ENCODE results near the gene TMEM181.
"Not testable (repeated sequence)": the region's sequence is repeated elsewhere in the genome, so short reads cannot be mapped to it uniquely, and the experiment has no call there.

The TMEM181 gene

DNA sequence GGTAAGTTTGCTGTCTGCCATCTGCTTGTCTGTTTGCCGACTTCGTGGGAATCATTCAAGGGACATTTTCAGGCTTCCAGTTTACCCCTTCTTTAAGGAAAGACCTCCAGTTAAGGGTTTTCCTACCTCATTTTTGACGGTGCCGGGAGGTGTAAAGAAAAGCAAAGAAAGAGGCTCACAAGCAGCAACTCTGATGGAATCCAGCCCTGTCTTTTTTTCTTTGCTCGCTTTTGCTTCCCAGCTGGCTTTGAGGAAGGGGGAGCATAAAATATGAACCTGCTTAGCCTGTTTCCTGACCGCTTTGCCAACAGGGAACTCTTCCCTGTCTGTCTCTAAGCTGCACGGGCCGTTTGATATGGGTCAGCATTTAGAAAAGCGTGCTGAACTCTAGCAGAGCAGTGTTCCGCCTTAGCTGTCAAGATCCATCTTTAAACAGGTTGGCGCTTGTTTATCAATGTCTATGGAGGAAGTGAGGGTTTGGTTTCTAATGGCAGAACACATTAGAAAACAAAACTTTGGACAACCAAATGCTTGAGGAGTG, 103.8 kb downstream of the TMEM181 start:
- DNase-seq = peak; percentile 86

DNA sequence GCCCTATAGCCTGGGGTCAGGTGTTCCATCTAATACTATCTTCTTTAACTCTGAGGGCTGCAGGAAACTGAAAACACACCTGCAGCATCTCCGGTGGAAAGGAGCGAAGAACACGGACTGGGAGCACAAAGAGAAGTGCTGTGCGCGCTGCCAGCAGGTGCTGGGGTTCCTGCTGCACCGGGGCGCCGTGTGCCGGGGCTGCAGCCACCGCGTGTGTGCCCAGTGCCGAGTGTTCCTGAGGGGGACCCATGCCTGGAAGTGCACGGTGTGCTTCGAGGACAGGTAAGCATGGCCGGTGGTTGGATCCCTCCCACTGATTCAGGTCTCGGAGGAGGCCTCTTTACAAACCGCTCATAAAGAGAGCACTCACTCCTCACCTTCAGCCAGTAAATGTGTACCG, 105.4 kb downstream of the TMEM181 start:
- no peak for DNase-seq

DNA sequence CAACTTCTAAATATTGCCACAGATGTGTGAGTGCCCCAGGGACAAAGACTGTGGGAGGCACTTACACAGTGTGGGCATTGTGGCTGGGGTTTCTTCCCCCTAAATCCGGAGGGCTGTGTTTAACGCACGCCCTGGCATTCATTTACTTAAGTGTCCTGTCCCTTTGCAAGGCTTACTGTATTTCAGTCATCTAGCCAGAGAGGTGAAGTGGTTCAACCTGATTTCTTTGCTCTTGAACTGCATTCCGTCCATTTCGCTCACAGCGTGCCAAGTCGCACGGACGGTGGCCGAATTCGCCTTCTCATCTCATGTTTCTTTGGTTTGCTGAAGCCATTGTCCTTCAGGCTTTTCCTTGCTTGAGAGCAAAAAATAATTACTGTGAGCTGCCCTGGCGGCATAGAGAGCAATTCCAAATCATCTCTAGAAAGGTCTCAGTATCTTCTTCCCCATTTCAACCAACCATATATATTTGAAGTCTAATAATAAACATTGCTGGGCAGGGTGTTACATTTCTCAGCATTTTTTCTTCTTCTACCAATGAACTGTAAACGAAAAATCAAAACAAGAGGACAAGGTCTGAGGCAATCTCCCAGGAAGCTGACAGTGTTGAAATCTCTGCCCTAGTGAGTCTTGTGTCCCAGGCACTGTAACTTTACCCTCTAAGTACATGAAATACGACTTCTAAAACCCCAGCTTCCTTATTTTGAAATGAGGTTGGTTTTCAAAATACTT, 106.9 kb downstream of the TMEM181 start:
- peak; percentile 36 for DNase-seq

DNA sequence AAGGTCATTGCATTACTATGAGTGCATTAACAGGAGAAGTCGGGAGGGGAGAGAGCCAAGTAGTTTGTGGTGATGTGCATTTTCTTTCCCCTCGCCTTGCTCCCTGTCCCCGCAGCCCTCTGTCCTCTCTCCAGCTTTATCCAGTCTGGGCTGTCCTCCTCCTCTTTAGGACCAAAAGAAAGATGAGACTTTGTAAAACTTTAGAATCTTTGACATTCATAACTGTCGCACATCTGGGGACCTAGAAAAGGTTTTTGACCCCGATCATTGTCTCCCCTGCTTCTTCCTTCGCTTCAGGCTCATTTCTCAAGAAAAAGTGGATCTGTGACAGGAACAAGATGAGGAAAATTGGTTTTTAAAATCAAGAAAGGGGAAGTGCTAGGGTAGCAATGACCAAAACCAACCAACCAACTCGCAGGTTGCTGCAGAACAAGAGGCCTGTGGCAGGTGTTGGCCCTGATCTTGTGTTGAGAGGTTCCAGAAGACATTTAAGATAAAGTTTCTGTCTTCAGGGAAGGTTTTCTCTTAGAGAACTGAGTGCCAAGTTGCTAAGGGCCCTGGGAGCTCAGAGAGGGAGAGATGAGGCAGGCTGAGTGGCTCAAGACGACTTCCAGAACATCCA, 107.6 kb downstream of the TMEM181 start:
- DNase-seq = no peak

DNA sequence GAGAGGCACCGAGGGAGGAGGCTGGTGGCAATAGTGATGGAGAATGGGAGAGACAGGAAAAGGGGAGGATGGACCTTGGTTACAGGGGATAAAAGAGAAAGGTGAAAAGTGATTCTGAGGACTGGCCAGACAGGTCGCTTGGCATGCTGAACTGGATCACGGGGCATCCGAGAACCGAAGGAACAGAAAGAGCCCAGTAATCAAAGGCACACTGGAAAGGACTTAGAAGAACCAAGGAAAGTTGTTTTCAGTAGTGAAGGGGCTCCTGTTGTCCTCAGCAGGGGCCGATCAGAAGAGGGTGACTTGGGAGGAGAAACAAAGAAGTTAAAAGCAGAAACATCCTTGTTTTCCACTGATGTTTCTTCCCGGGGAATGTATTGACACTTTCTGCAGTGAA, 108.8 kb downstream of the TMEM181 start:
- no peak for DNase-seq

DNA sequence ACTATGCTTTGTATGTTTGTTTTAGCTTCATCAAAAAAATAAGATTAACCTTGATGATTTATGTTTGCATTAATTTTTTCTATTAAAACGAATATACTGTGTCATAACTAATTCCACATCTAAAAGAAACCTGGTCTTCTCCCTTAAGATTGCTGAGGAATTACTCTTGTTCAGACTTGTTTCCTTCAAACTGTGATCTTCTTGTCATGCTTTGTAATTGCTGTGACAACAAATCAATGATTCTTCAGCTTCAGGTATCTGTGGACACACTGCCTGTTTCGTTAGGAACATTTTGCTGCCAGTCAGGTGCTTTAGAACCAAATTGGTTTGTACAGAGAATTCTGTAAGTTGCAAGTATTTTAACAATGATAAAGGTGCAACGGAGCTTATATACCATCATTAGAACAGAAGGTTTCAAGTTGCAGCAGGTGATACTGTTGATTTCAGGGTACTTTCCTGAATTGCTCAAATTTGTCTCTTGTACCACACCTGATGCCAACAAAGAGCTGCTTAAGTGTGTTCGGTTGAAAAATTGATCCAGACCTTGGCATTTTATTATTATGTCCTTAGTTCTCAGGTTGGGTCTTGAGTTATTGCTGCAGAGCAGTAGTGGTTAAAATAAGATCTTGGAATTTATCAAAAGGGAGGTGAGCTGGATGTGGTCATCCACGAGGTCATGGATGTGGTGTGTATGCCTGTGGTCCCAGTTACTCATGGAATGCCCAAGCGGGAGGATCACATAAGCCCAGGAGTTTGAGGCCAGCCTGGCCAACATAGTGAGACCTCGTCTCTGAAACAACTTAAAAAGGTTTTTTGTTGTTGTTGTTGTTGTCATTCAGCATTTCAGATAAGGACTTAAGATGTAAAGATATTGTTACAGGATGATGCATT, 109.5 kb downstream of the TMEM181 start:
- DNase-seq = no peak

DNA sequence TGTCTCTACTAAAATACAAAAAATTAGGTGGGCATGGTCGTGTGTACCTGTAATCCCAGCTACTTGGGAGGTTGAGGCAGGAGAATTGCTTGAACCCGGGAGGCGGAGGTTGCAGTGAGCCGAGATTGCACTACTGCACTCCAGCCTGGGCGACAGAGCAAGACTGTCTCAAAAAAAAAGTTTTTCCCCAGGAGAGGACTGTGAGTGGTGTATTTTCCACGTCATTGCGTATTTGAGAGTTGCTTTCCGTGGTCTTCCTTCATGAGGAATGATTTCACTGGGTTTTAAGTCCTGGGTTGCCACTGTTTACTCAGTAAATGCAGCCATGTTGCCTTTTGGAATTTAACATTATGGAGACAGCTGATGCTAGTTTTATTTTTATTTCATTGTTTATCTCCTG, 112.2 kb downstream of the TMEM181 start:
- not testable (repeated sequence) for DNase-seq

DNA sequence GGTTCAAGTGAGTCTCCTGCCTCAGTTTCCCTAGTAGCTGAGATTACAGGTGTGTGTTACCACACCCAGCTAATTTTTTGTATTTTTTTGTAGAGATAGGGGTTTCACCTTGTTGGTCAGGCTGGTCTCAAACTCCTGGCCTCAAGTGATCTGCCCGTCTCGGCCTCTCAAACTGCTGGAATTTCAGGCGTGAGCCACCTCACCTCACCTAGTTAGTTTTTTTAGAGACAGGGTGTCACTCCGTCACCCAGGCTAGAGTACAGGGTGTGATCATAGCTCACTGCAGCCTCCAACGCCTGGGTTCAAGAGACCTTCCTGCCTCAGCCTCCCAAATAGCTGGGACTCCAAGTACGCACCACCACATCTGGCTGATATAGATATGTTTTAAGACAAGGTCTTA, 112.8 kb downstream of the TMEM181 start:
- DNase-seq = no peak

DNA sequence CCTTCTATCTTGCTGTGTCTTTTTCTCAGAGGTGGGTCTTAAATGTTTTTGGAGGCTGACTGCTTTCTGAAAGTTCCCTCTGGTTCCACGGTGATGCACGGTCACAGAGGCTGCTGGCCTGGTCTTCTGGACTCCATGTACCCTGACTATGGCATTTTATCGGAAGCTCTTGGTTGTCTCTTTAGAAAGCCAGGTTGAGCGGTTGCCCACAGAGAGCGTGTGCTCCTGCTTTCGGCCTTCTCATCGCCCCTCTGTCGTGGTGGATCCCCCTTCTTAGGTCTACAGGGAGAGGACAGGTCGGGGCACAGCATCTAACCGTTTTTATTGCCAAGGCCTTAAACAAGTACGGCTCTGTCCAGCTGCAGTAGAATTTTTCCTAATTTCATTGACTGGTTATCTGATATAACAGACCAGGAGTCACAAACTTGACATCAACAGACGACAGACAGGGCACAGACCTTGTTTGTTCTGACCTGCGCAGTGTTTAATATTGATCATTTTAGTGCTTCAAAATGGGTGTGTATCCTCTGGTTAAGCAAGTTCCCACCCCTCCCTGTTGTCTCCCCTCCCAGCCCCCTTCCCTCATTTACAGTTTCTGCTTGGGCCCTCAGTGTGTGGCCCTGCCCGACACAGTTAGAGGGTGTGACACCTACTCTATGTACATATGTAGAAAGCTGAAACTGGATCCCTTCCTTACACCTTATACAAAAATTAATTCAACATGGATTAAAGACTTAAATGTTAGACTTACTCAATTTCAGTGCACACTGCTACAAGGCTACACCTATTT, 114.6 kb downstream of the TMEM181 start:
- no peak for DNase-seq

DNA sequence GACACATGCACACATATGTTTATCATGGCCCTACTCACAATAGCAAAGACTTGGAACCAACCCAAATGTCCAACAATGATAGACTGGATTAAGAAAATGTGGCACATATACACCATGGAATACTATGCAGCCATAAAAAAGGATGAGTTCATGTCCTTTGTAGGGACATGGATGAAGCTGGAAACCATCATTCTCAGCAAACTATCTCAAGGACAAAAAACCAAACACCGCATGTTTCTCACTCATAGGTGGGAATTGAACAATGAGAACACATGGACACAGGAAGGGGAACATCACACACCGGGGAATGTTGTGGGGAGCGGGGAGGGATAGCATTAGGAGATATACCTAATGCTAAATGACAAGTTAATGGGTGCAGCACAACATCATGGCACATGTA, 117.2 kb downstream of the TMEM181 start:
- DNase-seq = not testable (repeated sequence)

DNA sequence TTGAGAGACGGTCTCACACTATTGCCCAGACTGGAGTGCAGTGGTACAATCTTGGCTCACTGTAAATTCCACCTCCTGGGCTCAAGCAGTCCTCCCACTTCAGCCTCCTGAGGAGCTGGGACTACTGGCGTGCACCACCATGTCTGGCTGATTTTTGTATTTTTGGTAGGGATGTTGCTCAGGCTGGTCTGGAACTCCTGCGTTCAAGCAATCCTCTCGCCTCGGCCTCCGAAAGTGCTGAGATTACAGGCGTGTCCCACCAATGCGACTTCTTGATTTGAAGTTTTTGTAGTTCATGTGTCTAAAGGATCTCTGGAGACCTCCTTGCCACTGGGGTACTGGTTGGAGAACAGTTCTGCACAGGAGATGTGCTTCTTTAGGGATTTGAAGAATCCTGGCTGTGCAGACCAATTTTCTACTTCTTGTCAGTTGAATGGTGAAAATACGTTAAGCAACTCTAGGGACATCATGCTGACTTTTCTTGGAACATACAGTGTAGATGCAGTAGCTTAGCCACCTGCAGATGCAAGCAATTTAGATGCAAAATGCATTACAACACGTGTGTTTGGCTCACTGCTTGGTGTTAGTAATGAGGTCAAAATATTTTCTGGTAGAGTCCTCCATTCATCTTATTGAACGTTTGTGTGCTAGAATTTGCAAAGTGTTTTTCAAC, 118.2 kb downstream of the TMEM181 start:
- DNase-seq = no peak

DNA sequence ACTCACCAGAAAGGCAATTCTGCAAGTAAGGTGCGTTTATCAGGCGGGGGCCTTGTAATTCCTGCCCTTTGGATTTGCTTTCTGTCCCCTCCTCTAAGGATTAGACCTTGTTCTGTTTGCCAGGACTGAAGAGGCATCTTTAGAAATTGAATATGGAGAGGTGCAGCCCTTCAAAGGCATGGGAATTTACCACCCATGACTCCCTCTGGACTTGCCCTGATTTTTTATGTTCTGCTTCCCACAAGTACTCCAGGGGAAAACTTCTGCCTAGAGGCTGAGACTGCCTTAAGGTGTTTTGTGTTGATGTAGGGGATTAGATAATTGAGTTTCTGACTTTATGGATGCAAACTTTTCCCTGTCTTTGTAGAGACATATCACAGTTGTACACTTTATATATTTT, 120.1 kb downstream of the TMEM181 start:
- no peak for DNase-seq

DNA sequence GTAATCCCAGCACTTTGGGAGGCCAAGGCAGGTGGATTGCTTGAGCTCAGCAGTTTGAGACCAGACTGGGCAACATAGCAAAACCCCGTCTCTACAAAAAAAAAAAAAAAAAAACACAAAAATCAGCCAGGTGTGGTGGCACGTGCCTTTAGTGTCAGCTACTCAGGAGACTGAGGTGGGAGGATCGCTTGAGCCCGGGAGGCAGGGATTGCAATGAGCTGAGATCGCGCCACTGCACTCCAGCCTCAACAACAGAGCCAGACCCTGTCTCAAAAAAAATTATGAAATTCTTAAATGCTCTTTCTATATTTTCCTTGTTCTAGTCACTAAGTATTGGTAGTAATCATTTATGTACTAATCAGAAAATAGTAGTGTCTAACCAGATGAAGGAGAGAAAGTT, 120.6 kb downstream of the TMEM181 start:
- no peak for DNase-seq

DNA sequence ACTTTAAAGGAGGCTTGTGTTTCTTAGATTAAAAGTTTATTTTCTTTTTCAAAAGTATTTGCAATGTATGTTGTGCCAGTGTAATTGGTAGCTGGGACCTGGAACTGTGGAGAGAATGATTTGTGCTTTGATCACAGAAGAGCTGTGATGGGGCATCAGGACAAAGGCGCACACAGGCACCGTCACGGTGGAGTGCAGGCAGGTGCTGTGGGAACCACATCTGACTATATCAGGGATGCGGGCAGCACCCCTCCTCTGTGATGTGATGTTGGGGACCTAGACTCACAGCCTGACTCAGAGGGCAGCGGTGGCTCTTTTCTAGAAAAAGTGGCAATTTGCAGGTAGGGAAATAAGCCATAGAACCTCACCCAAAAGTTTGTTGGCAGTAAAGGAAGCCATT, 124.4 kb downstream of the TMEM181 start:
- no peak for DNase-seq

DNA sequence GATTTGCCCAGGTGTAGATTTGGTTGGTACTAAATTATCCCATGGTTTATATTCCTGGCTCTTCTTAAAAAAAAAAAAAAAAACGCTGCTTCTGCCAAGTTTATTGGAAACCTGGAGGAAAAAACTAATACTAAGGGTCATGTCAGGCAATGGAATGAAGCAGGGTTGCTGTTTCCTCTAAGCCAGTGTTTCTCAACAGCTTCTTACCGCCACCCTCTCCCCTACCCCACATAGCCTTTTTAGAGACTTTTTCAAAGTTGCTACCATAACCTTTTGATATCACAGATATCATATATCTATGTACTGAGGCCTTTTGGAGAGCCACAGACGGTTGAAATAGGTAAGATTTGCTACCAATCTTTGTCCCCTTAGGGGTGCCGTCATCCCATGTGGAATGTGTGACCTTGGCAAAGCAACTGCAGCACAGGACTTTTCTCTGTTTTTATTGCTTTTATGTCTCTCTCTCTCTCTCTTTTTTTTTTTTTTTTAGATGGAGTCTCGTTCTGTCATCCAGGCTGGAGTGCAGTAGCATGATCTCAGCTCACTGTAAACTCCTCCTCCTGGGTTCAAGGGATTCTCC, 124.9 kb downstream of the TMEM181 start:
- no peak for DNase-seq
